ENCODE measurements around the gene PCDH9.

- TF ChIP-seq EP300 (IDR thresholded peaks at IDR 0.05): no peak
- no peak for TF ChIP-seq POLR2AphosphoS5 (IDR thresholded peaks at IDR 0.05)
Observed at GRCh38 chr13:66937423-66937822, 292.7 kb downstream of the PCDH9 start.
